Muscle layer of colon (tissue), 2 donors: ENCODE measurements around the gene KLF5.

Experiments
- H3K27ac ChIP-seq: one replicate; pipeline ENCODE4 v1.7.0; 2013; ENCODE audit warnings: low read depth, mild to moderate bottlenecking, low read length, moderate library complexity
- H3K27me3 ChIP-seq, 2 donors: one replicate each; pipeline ENCODE4 v1.7.0; 2013; ENCODE audit warnings: low read length in 2 of 2, mild to moderate bottlenecking in 2 of 2; ENCODE audit not compliant: insufficient read depth in 2 of 2, control insufficient read depth in 1 of 2
- H3K36me3 ChIP-seq: one replicate; pipeline ENCODE4 v1.7.0; 2013; ENCODE audit warnings: mild to moderate bottlenecking, low read length; ENCODE audit not compliant: insufficient read depth
- H3K4me1 ChIP-seq: one replicate; pipeline ENCODE4 v1.7.0; 2013; ENCODE audit warnings: mild to moderate bottlenecking, low read length; ENCODE audit not compliant: insufficient read depth
- H3K4me3 ChIP-seq, 2 donors: one replicate each; pipeline ENCODE4 v1.7.0; 2013; ENCODE audit warnings: low read length in 2 of 2, low read depth in 1 of 2, mild to moderate bottlenecking in 1 of 2, moderate library complexity in 1 of 2
- H3K9ac ChIP-seq: one replicate; pipeline ENCODE4 v1.7.0; 2013; ENCODE audit warnings: low read length
- H3K9me3 ChIP-seq: one replicate; pipeline ENCODE4 v1.7.0; 2013; ENCODE audit warnings: mild to moderate bottlenecking, low read length
- donor health status: abdominal sarcoma.
- donor health status: Adenocarcinoma of cecum.

KLF5 gene

DNA sequence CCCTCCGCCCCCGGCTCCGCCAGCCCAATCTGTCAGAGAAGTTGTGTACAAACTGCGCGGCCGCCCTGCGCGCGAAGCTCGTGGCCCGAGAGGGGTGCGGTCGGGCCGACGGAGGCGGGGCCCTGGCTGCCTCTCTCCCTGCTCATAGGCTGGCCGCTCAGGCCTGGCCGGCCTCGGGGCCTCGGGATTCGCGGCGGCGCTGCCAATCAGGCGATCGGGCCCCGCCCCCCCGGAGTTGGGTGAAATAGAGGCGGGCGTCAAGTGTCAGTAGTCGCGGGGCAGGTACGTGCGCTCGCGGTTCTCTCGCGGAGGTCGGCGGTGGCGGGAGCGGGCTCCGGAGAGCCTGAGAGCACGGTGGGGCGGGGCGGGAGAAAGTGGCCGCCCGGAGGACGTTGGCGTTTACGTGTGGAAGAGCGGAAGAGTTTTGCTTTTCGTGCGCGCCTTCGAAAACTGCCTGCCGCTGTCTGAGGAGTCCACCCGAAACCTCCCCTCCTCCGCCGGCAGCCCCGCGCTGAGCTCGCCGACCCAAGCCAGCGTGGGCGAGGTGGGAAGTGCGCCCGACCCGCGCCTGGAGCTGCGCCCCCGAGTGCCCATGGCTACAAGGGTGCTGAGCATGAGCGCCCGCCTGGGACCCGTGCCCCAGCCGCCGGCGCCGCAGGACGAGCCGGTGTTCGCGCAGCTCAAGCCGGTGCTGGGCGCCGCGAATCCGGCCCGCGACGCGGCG lies at the start of gene KLF5:
KLF5 (plus strand) TSS at position 270 of the 724 bp plus-strand sequence; CDS start at position 593, 323 bp downstream.
- H3K36me3 ChIP-seq, result no peaks in the 10 kb centered on the region
- no peaks in the 10 kb centered on the region for H3K27me3 ChIP-seq
- H3K9ac ChIP-seq, result peak within 1 kb of the TSS; percentile 41
- peaks cover 7% of the 10 kb centered on the region for H3K4me1 ChIP-seq
- H3K9me3 ChIP-seq, result no peaks in the 10 kb centered on the region
- H3K4me3 ChIP-seq, result peak within 1 kb of the TSS; percentile 76 to 84
- H3K27ac ChIP-seq, result peak within 1 kb of the TSS; percentile 58

DNA sequence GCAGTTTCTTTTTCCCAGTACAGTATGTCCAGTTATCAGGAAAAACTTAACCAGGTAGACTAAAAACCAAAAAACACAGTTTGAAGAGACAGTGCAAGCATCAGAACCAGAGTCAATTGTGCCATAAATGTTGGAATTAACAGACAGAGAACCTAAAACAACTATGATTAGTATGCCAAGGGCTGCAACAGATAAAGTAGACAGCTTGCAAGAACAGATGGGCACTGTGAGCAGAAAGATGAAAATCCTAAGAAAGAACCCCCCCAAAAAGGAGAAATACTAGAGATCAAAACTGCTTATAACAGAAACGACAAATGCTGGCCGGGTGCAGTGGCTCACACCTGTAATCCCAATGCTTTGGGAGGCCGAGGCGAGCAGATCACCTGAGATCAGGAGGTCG lies 47.1 kb upstream of the KLF5 start:
- Histone ChIP-seq H3K36me3 (no peaks in the 10 kb centered on the region), H3K4me3 (no peak overlapping the region), H3K27me3 (no peaks in the 10 kb centered on the region), H3K9ac (no peak overlapping the region), H3K9me3 (no peaks in the 10 kb centered on the region), H3K27ac (no peak overlapping the region), H3K4me1 (no peaks in the 10 kb centered on the region)

DNA sequence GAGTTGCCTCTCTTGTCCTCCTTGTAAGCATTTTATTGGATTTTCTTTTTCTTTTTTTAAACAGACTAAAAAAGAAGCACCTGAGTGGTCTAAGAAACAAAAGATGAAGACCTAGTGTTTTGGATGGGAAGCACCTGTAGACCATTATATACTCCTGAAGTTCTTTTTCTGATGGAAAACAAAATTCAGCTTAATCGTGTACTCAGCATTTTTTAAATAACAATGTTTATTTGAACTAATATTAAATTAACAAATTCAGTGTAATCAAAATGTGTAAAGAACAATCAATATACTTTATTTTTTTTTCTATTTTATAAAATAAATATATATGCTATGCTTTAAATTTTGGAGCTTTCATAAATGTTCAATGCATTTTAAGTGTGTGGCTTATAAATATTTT lies 43.0 kb upstream of the KLF5 start:
- Histone ChIP-seq H3K36me3 (no peaks in the 10 kb centered on the region), H3K4me1 (no peaks in the 10 kb centered on the region), H3K27me3 (no peaks in the 10 kb centered on the region), H3K9ac (no peak overlapping the region), H3K4me3 (no peak overlapping the region), H3K27ac (no peak overlapping the region), H3K9me3 (no peaks in the 10 kb centered on the region)

DNA sequence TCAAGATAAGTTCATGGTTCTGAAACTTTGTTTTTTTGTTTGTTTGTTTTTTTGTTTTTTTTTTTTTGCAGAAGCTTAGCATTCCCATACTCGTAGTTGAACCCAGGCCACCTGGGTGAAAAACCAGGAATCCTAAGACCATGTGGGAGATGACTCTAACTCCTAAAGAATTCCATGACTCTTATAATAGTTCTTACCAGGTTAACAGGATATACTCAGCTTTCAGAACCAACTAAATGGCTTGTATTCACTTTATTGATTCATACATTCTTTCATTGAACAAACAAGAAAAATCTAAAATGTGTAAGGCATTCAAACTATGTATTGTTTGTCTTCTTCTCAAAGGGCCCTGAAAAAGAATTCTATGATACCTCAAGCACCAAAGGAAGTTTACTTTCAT lies 40.5 kb upstream of the KLF5 start:
- Histone ChIP-seq H3K36me3 (no peaks in the 10 kb centered on the region), H3K27me3 (no peaks in the 10 kb centered on the region), H3K9me3 (no peaks in the 10 kb centered on the region), H3K4me3 (no peak overlapping the region), H3K27ac (no peak overlapping the region), H3K4me1 (no peaks in the 10 kb centered on the region), H3K9ac (no peak overlapping the region)

DNA sequence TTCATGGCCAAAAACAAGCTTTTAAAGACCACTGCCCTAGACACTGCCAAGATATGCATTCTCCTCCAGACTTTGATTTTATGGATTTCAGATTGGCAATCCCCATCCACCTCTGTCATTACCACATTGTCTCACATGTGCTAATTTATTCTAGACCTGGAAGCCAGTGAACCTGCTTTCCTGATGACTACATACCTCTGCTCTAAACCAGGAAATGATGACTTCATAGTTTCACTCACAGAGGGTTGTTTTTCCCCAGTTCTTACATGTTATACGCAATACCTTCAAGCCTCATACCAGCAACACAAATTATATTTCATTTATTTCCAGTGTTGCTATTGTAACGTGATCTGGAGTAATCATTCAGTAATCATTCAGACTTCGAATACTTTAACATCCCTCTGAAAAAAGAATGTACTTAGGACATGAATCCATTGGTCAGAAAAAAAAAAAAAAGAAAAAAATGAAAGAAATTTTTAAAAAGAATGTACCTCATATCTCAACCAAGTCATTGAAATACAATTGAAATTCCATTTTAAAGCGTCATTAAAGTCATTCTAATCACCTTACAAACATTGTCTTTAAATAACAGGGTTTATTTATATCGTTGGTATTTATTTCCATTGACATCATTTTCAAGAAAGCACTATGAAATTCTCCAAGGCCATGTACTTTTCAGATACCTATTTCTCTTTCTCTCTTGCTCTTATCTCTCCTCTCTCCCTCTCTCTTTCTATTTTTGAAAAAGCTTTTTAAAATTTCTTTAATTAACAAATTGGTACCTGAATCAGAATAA lies 33.4 kb upstream of the KLF5 start:
- no peaks in the 10 kb centered on the region for H3K27me3 ChIP-seq
- no peaks in the 10 kb centered on the region for H3K9me3 ChIP-seq
- H3K36me3 ChIP-seq, result no peaks in the 10 kb centered on the region
- no peak overlapping the region for H3K4me3 ChIP-seq
- H3K9ac ChIP-seq, result no peak overlapping the region
- no peak overlapping the region for H3K27ac ChIP-seq
- H3K4me1 ChIP-seq, result no peaks in the 10 kb centered on the region

DNA sequence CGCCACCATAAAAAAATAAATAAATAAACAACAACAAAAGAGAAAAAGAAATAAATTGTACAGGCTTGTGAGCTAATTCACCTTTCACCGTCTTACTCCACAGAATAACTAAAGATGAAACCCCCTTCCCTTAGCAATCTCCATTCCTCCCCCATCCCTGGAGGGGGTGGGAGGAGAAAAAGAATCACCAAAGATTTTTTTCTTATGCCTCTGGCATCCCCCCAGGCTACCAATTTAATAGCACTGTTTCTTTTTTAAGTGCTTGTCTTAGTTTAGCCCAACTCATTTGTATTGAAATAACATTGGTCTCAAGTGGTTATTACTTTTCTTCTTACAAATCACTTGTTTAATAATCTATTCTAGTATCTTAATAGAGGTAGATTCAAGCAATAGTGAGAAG lies 23.9 kb upstream of the KLF5 start:
- Histone ChIP-seq H3K9me3 (no peaks in the 10 kb centered on the region), H3K27ac (no peak overlapping the region), H3K4me3 (no peak overlapping the region), H3K36me3 (no peaks in the 10 kb centered on the region), H3K27me3 (no peaks in the 10 kb centered on the region), H3K9ac (no peak overlapping the region), H3K4me1 (no peaks in the 10 kb centered on the region)

DNA sequence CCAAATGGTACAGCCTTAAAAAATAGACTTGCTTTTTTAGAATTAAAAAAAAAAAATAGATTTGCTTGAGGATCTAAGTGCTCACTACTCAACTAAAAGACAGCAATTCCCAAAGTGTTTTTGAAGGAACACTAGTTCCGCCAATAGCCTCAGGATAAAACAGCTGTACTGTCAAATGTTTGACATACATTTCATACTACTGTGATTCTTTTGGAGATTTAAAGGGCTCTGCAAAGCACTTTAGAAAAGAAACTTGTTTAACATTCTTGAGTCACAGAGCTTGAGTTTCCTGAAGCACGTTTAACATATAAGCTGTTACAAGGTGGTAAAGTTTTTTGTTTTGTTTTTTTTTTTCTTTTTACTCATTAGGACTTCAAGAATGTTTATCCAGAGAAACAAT lies 23.1 kb upstream of the KLF5 start:
- H3K4me3 ChIP-seq, result no peak overlapping the region
- H3K36me3 ChIP-seq, result no peaks in the 10 kb centered on the region
- H3K9ac ChIP-seq, result no peak overlapping the region
- H3K9me3 ChIP-seq, result no peaks in the 10 kb centered on the region
- H3K27me3 ChIP-seq, result no peaks in the 10 kb centered on the region
- H3K27ac ChIP-seq, result no peak overlapping the region
- H3K4me1 ChIP-seq, result no peaks in the 10 kb centered on the region

DNA sequence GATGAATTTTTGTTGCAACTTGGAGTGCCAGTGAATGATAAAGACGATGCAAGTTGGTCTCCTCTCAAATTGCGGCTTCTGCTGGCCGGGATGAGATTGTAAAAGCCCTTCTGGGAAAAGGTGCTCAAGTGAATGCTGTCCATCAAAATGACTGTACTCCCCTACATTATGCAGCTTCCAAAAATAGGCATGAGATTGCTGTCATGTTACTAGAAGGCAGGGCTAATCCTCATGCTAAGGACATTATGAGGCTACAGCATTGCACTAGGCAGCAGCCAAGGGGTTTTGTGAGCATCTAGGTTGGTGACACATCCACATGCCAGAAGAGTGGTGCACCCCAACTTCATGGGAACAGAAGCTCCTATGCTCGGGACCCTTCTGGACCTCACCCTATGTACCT lies 22.2 kb upstream of the KLF5 start:
- Histone ChIP-seq H3K4me3 (no peak overlapping the region), H3K36me3 (no peaks in the 10 kb centered on the region), H3K4me1 (no peaks in the 10 kb centered on the region), H3K9ac (no peak overlapping the region), H3K27ac (no peak overlapping the region), H3K27me3 (no peaks in the 10 kb centered on the region), H3K9me3 (no peaks in the 10 kb centered on the region)

DNA sequence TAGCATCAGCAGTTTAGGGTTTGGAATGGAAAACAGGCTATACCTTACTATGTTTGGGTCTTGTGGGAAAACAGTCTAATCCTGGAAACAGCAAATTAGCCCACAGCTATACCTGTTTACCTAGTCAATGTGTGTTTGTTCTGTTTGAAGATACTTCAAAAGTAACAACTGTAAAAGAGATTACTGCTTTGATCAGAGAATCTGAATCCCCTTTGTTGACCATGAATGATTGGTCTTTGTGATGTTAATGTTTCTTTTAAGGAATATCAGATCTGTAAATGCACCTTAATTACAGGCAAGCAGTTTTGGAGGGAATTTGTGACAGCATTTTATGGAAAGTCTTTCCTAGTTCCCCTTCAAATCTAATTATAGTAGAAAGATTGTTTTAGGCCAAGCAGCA lies 20.7 kb upstream of the KLF5 start:
- Histone ChIP-seq H3K4me3 (no peak overlapping the region), H3K4me1 (no peaks in the 10 kb centered on the region), H3K27me3 (no peaks in the 10 kb centered on the region), H3K9me3 (no peaks in the 10 kb centered on the region), H3K36me3 (no peaks in the 10 kb centered on the region), H3K27ac (no peak overlapping the region), H3K9ac (no peak overlapping the region)

DNA sequence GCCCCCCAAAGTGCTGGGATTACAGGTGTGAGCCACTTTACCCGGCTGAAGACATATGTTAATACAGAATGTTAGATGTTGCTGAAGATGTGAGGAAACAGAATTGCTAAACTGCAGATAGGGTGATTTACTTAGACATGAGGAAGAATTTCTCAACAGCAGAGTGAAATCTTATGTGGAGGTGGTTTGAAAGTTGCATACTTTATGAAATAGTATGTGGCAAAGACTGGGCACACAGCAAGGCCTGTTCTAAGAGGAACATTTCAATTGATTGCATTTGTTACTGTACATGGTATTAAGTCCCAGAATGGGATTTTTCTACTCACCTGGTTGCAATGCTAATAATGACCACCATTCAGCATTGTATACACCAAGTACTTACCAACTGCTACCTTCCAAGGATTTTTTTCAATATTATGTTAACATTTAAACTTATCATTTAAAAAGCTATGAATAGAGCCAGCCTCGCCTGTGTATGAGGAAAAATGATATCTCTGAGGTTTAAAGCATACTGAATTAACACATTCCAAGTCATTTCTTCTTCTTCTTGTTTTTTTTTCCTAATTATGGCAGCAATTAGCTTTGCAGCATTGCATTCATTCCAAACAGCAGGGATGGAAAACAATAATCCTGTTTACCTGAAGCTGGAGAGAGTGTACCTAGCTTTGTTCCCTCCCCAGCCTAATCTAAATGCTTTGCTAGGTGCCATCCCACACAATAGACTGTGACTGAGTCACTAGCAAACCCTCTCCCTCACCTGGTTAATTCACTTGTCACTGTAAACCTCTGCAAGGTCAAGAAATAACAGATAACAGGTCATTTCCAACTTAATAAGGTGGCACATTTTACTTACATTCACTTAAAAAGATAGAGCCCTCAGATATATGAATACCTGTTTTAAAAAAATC lies 19.4 kb upstream of the KLF5 start:
- Histone ChIP-seq H3K27me3 (no peaks in the 10 kb centered on the region), H3K27ac (no peak overlapping the region), H3K4me1 (no peaks in the 10 kb centered on the region), H3K4me3 (no peak overlapping the region), H3K9ac (no peak overlapping the region), H3K36me3 (no peaks in the 10 kb centered on the region), H3K9me3 (no peaks in the 10 kb centered on the region)

DNA sequence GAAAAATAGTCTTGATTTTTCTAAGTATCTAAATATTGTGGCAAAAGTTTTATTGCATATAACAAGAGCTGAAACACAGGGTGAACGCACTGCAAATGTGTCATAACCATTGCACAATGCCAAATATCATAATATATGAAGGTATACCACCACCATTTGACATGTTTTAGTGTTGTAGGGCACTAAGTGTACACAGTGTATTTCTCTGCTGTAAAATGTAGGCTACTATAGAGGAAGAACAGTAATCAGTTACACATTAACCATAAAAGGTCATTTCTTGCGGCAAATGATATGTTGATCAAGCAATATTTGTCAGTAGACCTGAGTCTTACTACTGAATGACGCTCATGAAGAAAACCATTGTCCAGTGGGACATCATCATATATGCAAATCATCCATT lies 18.3 kb upstream of the KLF5 start:
- H3K27ac ChIP-seq, result no peak overlapping the region
- H3K4me1 ChIP-seq, result no peaks in the 10 kb centered on the region
- H3K36me3 ChIP-seq, result no peaks in the 10 kb centered on the region
- no peaks in the 10 kb centered on the region for H3K27me3 ChIP-seq
- no peaks in the 10 kb centered on the region for H3K9me3 ChIP-seq
- H3K4me3 ChIP-seq, result no peak overlapping the region
- no peak overlapping the region for H3K9ac ChIP-seq
